H9 (cell line): ENCODE results near the gene PFDN1. TPM values are rescaled to one million over a fixed set of nuclear protein-coding genes. Genes with fewer than 3 reads are reported as not detected.
A peak's percentile ranks its signal among the peaks of the same experiment; 100 is the strongest.

ENCODE experiments used
- DNase-seq: peaks from one replicate; pipeline ENCODE4 v3.0.0-alpha.2; 2017
- H2AFZ ChIP-seq: one replicate; pipeline ENCODE4 v1.6.1; 2013; ENCODE audit warnings: mild to moderate bottlenecking, low read length, control low read depth, moderate library complexity
- H2AK5ac ChIP-seq: 2 replicates; pipeline ENCODE4 v1.6.1; 2013; ENCODE audit warnings: low read length, control low read depth, mixed read lengths; ENCODE audit not compliant: insufficient read length
- H2BK120ac ChIP-seq: one replicate; pipeline ENCODE4 v1.6.1; 2013; ENCODE audit warnings: low read depth, mild to moderate bottlenecking, low read length, control low read depth, inconsistent platforms; ENCODE audit not compliant: poor library complexity, severe bottlenecking
- H2BK12ac ChIP-seq: 2 replicates; pipeline ENCODE4 v1.6.1; 2013; ENCODE audit warnings: low read length, control low read depth, mixed read lengths, low read depth; ENCODE audit not compliant: insufficient read length
- H2BK15ac ChIP-seq: 2 replicates; pipeline ENCODE4 v1.6.1; 2013; ENCODE audit warnings: low read depth, low read length, control low read depth
- H2BK20ac ChIP-seq: one replicate; pipeline ENCODE4 v1.6.1; 2013; ENCODE audit warnings: low read depth, mild to moderate bottlenecking, low read length, control low read depth, inconsistent platforms; ENCODE audit not compliant: poor library complexity, severe bottlenecking
- H2BK5ac ChIP-seq: 2 replicates; pipeline ENCODE4 v1.6.1; 2013; ENCODE audit warnings: low read length, control low read depth, mixed read lengths; ENCODE audit not compliant: insufficient read length
- H3K14ac ChIP-seq: 2 replicates; pipeline ENCODE4 v1.6.1; 2013; ENCODE audit warnings: low read length, control low read depth; ENCODE audit not compliant: insufficient read depth
- H3K18ac ChIP-seq: 2 replicates; pipeline ENCODE4 v1.6.1; 2013; ENCODE audit warnings: low read depth, mild to moderate bottlenecking, mixed read lengths, low read length, control low read depth; ENCODE audit not compliant: insufficient read length
- H3K23ac ChIP-seq: 2 replicates; pipeline ENCODE4 v1.6.1; 2013; ENCODE audit warnings: low read length, control low read depth, mixed read lengths, low read depth; ENCODE audit not compliant: insufficient read length
- H3K23me2 ChIP-seq: 2 replicates; pipeline ENCODE4 v1.6.1; 2013; ENCODE audit warnings: low read depth, mild to moderate bottlenecking, mixed read lengths, low read length, control low read depth; ENCODE audit not compliant: insufficient read length, poor library complexity, severe bottlenecking
- H3K27ac ChIP-seq: 2 replicates; pipeline ENCODE4 v1.5.1; 2013; ENCODE audit warnings: low read length, control low read depth, mixed read lengths, low read depth; ENCODE audit not compliant: insufficient read length
- H3K27me3 ChIP-seq: 2 replicates; pipeline ENCODE4 v1.6.1; 2013; ENCODE audit warnings: low read length, control low read depth, inconsistent platforms; ENCODE audit not compliant: insufficient read depth
- H3K4ac ChIP-seq: 2 replicates; pipeline ENCODE4 v1.6.1; 2013; ENCODE audit warnings: low read depth, mild to moderate bottlenecking, control low read depth, inconsistent platforms, low read length, moderate library complexity
- H3K4me1 ChIP-seq: 2 replicates; pipeline ENCODE4 v1.6.1; 2013; ENCODE audit warnings: low read length, control low read depth, inconsistent platforms; ENCODE audit not compliant: insufficient read depth
- H3K4me2 ChIP-seq: 2 replicates; pipeline ENCODE4 v1.6.1; 2013; ENCODE audit warnings: low read length, control low read depth, mixed read lengths; ENCODE audit not compliant: insufficient read length, insufficient read depth
- H3K56ac ChIP-seq: 2 replicates; pipeline ENCODE4 v1.6.1; 2013; ENCODE audit warnings: low read depth, mild to moderate bottlenecking, mixed read lengths, low read length, control low read depth; ENCODE audit not compliant: insufficient read length
- H3K79me1 ChIP-seq: 2 replicates; pipeline ENCODE4 v1.6.1; 2013; ENCODE audit warnings: low read depth, mild to moderate bottlenecking, moderate library complexity, low read length, control low read depth, inconsistent platforms; ENCODE audit not compliant: insufficient read depth, poor library complexity, severe bottlenecking
- H3K79me2 ChIP-seq: 2 replicates; pipeline ENCODE4 v1.6.1; 2013; ENCODE audit warnings: low read length, control low read depth, inconsistent platforms; ENCODE audit not compliant: insufficient read depth
- H3K9ac ChIP-seq: 2 replicates; pipeline ENCODE4 v1.6.1; 2013; ENCODE audit warnings: low read length, control low read depth, mixed read lengths; ENCODE audit not compliant: insufficient read length; ENCODE audit errors: extremely low read depth
- H3K9me3 ChIP-seq: one replicate; pipeline ENCODE4 v1.6.1; 2013; ENCODE audit warnings: low read depth, low read length, inconsistent platforms; ENCODE audit not compliant: control insufficient read depth
- H3T11ph ChIP-seq: one replicate; pipeline ENCODE4 v1.6.1; 2013; ENCODE audit warnings: mild to moderate bottlenecking, low read length, control low read depth, inconsistent platforms
- H4K20me1 ChIP-seq: one replicate; pipeline ENCODE4 v1.6.1; 2013; ENCODE audit not compliant: control insufficient read depth, insufficient read length, insufficient read depth
- H4K5ac ChIP-seq: 2 replicates; pipeline ENCODE4 v1.6.1; 2013; ENCODE audit warnings: low read depth, mild to moderate bottlenecking, mixed read lengths, low read length, control low read depth; ENCODE audit not compliant: insufficient read length
- H4K8ac ChIP-seq: replicated peaks from 2 replicates; pipeline ENCODE4 v1.6.1; 2013; ENCODE audit warnings: low read length, control low read depth, mixed read lengths, low read depth; ENCODE audit not compliant: insufficient read length
- H4K91ac ChIP-seq: 2 replicates; pipeline ENCODE4 v1.6.1; 2013; ENCODE audit warnings: low read depth, mild to moderate bottlenecking, moderate library complexity, mixed read lengths, low read length, control low read depth; ENCODE audit not compliant: insufficient read length
- H3K27ac Mint-ChIP-seq, 3 experiments: 2 replicates in 2 of 3; 3 replicates in 1 of 3; pipeline ENCODE4 v1.8.0; 2020 to 2021; ENCODE audit warnings: mixed read lengths in 3 of 3, mild to moderate bottlenecking in 1 of 3, moderate library complexity in 1 of 3
- H3K27me3 Mint-ChIP-seq: 2 replicates; pipeline ENCODE4 v1.8.0; 2021; ENCODE audit warnings: low read depth, mild to moderate bottlenecking, moderate library complexity, mixed read lengths
- H3K36me3 Mint-ChIP-seq, 3 experiments: 2 replicates in 2 of 3; 3 replicates in 1 of 3; pipeline ENCODE4 v1.8.0; 2020 to 2021; ENCODE audit warnings: low read depth in 3 of 3, mixed read lengths in 3 of 3; ENCODE audit not compliant: insufficient read depth in 1 of 3
- H3K4me1 Mint-ChIP-seq, 2 experiments: 2 replicates each; pipeline ENCODE4 v1.8.0; 2020; ENCODE audit warnings: mixed read lengths in 2 of 2
- H3K4me3 Mint-ChIP-seq, 2 experiments: 2 replicates in 1 of 2; 3 replicates in 1 of 2; pipeline ENCODE4 v1.8.0; 2020 to 2021; ENCODE audit warnings: mild to moderate bottlenecking in 2 of 2, mixed read lengths in 2 of 2, moderate library complexity in 1 of 2
- H3K9me3 Mint-ChIP-seq, 2 experiments: 2 replicates in 1 of 2; 3 replicates in 1 of 2; pipeline ENCODE4 v1.8.0; 2020; ENCODE audit warnings: mild to moderate bottlenecking in 2 of 2, mixed read lengths in 2 of 2, moderate library complexity in 1 of 2
- CTCF ChIP-seq: fragments of 200-600 bp; sonication (generic); conservative IDR thresholded peaks from 3 replicates; pipeline ENCODE4 v1.8.0; 2021; ENCODE audit warnings: antibody characterized with exemption, mild to moderate bottlenecking
- WGBS: extraction: QIAGEN DNeasy Blood & Tissue Kit; methylation state at CpG from one replicate; pipeline ENCODE4 v1.1.7; 2013; ENCODE audit warnings: missing lambda C conversion rate, low lambda C conversion rate, mixed read lengths; ENCODE audit not compliant: insufficient read length; ENCODE audit errors: extremely low coverage; 5-methylcytosine and 5-hydroxymethylcytosine counted together
- total RNA-seq: library from RNA; stranded (reverse); gene quantifications from 2 replicates; pipeline ENCODE4 v1.2.1, GENCODE V29; 2021

PFDN1 gene
- total RNA-seq, 1 experiment from 2014 or later, result 58.3 TPM

- H2BK120ac ChIP-seq, result no peak overlapping the region
- peak overlapping the region; percentile 61 to 87 (median 67); a peak in 4 of 7 replicates for H3K27ac Mint-ChIP-seq
- H3K36me3 Mint-ChIP-seq, result peaks cover 0 to 18% (median 6%) of the 10 kb centered on the region in 3 experiments; a peak in 4 of 7 replicates
- no peaks in the 10 kb centered on the region for H3K27me3 Mint-ChIP-seq
- no CpG with 5 or more reads among the region's 9 CpGs for WGBS
- H3K23me2 ChIP-seq, result no peaks in the 10 kb centered on the region
- H4K8ac ChIP-seq, result no peak overlapping the region
- H3K79me2 ChIP-seq, result no peaks in the 10 kb centered on the region
- no peak overlapping the region for H3K9ac ChIP-seq
- H3K23ac ChIP-seq, result no peak overlapping the region
- no peak overlapping the region for H3K4me3 Mint-ChIP-seq
- no peak overlapping the region for H3T11ph ChIP-seq
- H4K20me1 ChIP-seq, result no peaks in the 10 kb centered on the region
- no peak overlapping the region for H2BK5ac ChIP-seq
- H3K14ac ChIP-seq, result no peak overlapping the region; the same call in 1 of the 2 replicates
- peak overlapping the region; percentile 29 for H3K18ac ChIP-seq
- no peak for TF ChIP-seq CTCF
- H3K4me1 ChIP-seq, result peaks cover 9% of the 10 kb centered on the region
- H3K4me2 ChIP-seq, result no peak overlapping the region
- no peaks in the 10 kb centered on the region for H3K79me1 ChIP-seq
- H2AFZ ChIP-seq, result no peak overlapping the region
- no peak overlapping the region for H2BK12ac ChIP-seq
- no peaks in the 10 kb centered on the region for H3K9me3 Mint-ChIP-seq
- H4K5ac ChIP-seq, result no peak overlapping the region
- no peak overlapping the region for H2BK15ac ChIP-seq
- H3K4ac ChIP-seq, result no peak overlapping the region
- H3K27me3 ChIP-seq, result no peaks in the 10 kb centered on the region
- H3K9me3 ChIP-seq, result no peaks in the 10 kb centered on the region
- no peak overlapping the region for H3K56ac ChIP-seq
- no peak overlapping the region for H2BK20ac ChIP-seq
- H4K91ac ChIP-seq, result no peak overlapping the region
- H3K27ac ChIP-seq, result no peak overlapping the region
- H2AK5ac ChIP-seq, result no peak overlapping the region
- H3K4me1 Mint-ChIP-seq, result peaks cover 30 to 32% of the 10 kb centered on the region in 2 experiments
- DNase-seq, result peak; percentile 90
Observed at GRCh38 chr5:140240987-140241706, 61.8 kb downstream of the PFDN1 start.
